H1 (cell line): ENCODE data around the gene ZBTB24. TPM values are rescaled to one million over a fixed set of nuclear protein-coding genes. Genes with fewer than 3 reads are reported as not detected.

Source experiments
- CTCF ChIA-PET: fragments of 300-600 bp; sonication (Branson Sonifier 250); formaldehyde crosslinking; loops from one replicate; lab custom pipeline; 2021; ENCODE audit not compliant: partially characterized antibody; lab: Charles Lee
- POLR2A ChIA-PET: fragments of 300-600 bp; sonication (Branson Sonifier 250); formaldehyde crosslinking; loops from one replicate; lab custom pipeline; 2021; ENCODE audit warnings: inconsistent platforms; ENCODE audit not compliant: partially characterized antibody; lab: Charles Lee
- DNase-seq, 2 experiments: peaks; one replicate each; pipeline versions ENCODE4 v3.0.0 to v3.0.0-alpha.2; 2010 to 2022; ENCODE audit warnings: low spot score in 2 of 2, low read depth in 1 of 2, mixed read lengths in 1 of 2
- FAIRE-seq: peaks from 2 replicates; lab custom pipeline; 2011; peaks lifted over from hg19 to GRCh38; lab: Jason Lieb, UNC
- H2AFZ ChIP-seq: 2 replicates; pipeline ENCODE4 v1.8.1; 2012; ENCODE audit warnings: low read length, inconsistent platforms
- H2AK5ac ChIP-seq: 2 replicates; pipeline ENCODE4 v1.6.1; 2013; ENCODE audit warnings: low read depth, low read length
- H2BK120ac ChIP-seq: replicated peaks from 2 replicates; pipeline ENCODE3; 2013; ENCODE audit warnings: low read depth, low read length, inconsistent platforms
- H2BK12ac ChIP-seq: 2 replicates; pipeline ENCODE4 v1.6.1; 2013; ENCODE audit warnings: low read depth, low read length
- H2BK15ac ChIP-seq: 2 replicates; pipeline ENCODE4 v1.6.1; 2013; ENCODE audit warnings: low read length
- H2BK20ac ChIP-seq: 2 replicates; pipeline ENCODE4 v1.6.1; 2013; ENCODE audit warnings: low read length
- H2BK5ac ChIP-seq: 2 replicates; pipeline ENCODE4 v1.6.1; 2013; ENCODE audit warnings: low read depth, low read length
- H3K14ac ChIP-seq: 2 replicates; pipeline ENCODE4 v1.6.1; 2013; ENCODE audit warnings: inconsistent platforms; ENCODE audit not compliant: insufficient read length
- H3K18ac ChIP-seq: 2 replicates; pipeline ENCODE4 v1.6.1; 2013; ENCODE audit warnings: low read length; ENCODE audit errors: extremely low read depth
- H3K23ac ChIP-seq: 2 replicates; pipeline ENCODE4 v1.6.1; 2013; ENCODE audit warnings: inconsistent platforms; ENCODE audit not compliant: insufficient read length
- H3K23me2 ChIP-seq: 2 replicates; pipeline ENCODE4 v1.6.1; 2013; ENCODE audit warnings: low read depth, low read length
- H3K27ac ChIP-seq: 2 replicates; pipeline ENCODE4 v1.6.1; 2011; ENCODE audit warnings: low read depth, low read length, inconsistent platforms
- H3K27me3 ChIP-seq, 4 experiments: replicated peaks in 1 of 4; 1 replicate in 1 of 4; 2 replicates in 3 of 4; pipeline versions ENCODE4 v1.6.1 to v1.8.1; 2011 to 2013; ENCODE audit warnings: low read length in 3 of 4, mild to moderate bottlenecking in 3 of 4, inconsistent platforms in 2 of 4, mixed read lengths in 2 of 4, moderate library complexity in 1 of 4; ENCODE audit not compliant: control insufficient read depth in 3 of 4, insufficient read depth in 3 of 4; ENCODE audit errors: extremely low read depth in 1 of 4
- H3K36me3 ChIP-seq, 4 experiments: 2 replicates each; pipeline versions ENCODE4 v1.6.1 to v1.8.1; 2011 to 2013; ENCODE audit warnings: mild to moderate bottlenecking in 4 of 4, low read length in 3 of 4, moderate library complexity in 2 of 4, control low read depth in 1 of 4, inconsistent platforms in 1 of 4; ENCODE audit not compliant: insufficient read depth in 4 of 4, control insufficient read depth in 2 of 4
- H3K4ac ChIP-seq: replicated peaks from 2 replicates; pipeline ENCODE3; 2013; ENCODE audit warnings: low read length, low read depth, mixed read lengths, inconsistent platforms; ENCODE audit not compliant: insufficient read length
- H3K4me1 ChIP-seq, 4 experiments: replicated peaks in 1 of 4; 1 replicate in 1 of 4; 2 replicates in 3 of 4; pipeline versions ENCODE4 v1.6.1 to v1.8.1; 2011 to 2013; ENCODE audit warnings: low read length in 3 of 4, inconsistent platforms in 2 of 4, mixed read lengths in 1 of 4; ENCODE audit not compliant: insufficient read depth in 4 of 4, control insufficient read depth in 3 of 4
- H3K4me2 ChIP-seq, 2 experiments: 2 replicates each; pipeline versions ENCODE4 v1.6.1 to v1.8.1; 2011 to 2013; ENCODE audit warnings: low read depth in 2 of 2, low read length in 2 of 2, control low read depth in 1 of 2, inconsistent platforms in 1 of 2, mild to moderate bottlenecking in 1 of 2; ENCODE audit not compliant: insufficient read depth in 1 of 2
- H3K4me3 ChIP-seq, 4 experiments: fragments of 200-600, 300-600 bp in 1 of 4; sonication (generic), shearing (Covaris generic), sonication (Bioruptor Twin) in 1 of 4; 2 replicates each; pipeline versions ENCODE4 v1.5.1 to v1.8.1; 2011 to 2016; ENCODE audit warnings: low read length in 4 of 4, low read depth in 3 of 4, control low read depth in 2 of 4, inconsistent platforms in 2 of 4, mild to moderate bottlenecking in 2 of 4, mixed read lengths in 1 of 4, moderate library complexity in 1 of 4; ENCODE audit not compliant: insufficient read depth in 2 of 4; ENCODE audit errors: extremely low read depth in 1 of 4
- H3K56ac ChIP-seq: replicated peaks from 2 replicates; pipeline ENCODE3; 2013; ENCODE audit warnings: low read depth, mild to moderate bottlenecking, mixed read lengths, low read length, inconsistent platforms; ENCODE audit not compliant: insufficient read length
- H3K79me1 ChIP-seq: 2 replicates; pipeline ENCODE4 v1.6.1; 2013; ENCODE audit warnings: low read depth, low read length, control low read depth
- H3K79me2 ChIP-seq, 2 experiments: 2 replicates each; pipeline versions ENCODE4 v1.6.1 to v1.8.1; 2012 to 2013; ENCODE audit warnings: low read length in 2 of 2, mild to moderate bottlenecking in 2 of 2, inconsistent platforms in 1 of 2; ENCODE audit not compliant: insufficient read depth in 2 of 2, control insufficient read depth in 1 of 2
- H3K9ac ChIP-seq, 4 experiments: replicated peaks in 1 of 4; 1 replicate in 1 of 4; 2 replicates in 3 of 4; pipeline versions ENCODE4 v1.6.1 to v1.8.1; 2011 to 2013; ENCODE audit warnings: low read depth in 3 of 4, low read length in 3 of 4, control low read depth in 2 of 4, mild to moderate bottlenecking in 2 of 4, moderate library complexity in 2 of 4, inconsistent platforms in 1 of 4; ENCODE audit errors: extremely low read depth in 1 of 4
- H3K9me3 ChIP-seq, 2 experiments: 2 replicates each; pipeline versions ENCODE4 v1.6.1 to v1.8.1; 2012 to 2013; ENCODE audit warnings: mild to moderate bottlenecking in 2 of 2, moderate library complexity in 2 of 2, control low read depth in 1 of 2, inconsistent platforms in 1 of 2, low read depth in 1 of 2, low read length in 1 of 2, mixed read lengths in 1 of 2; ENCODE audit not compliant: insufficient read depth in 2 of 2
- H4K20me1 ChIP-seq, 2 experiments: replicated peaks in 1 of 2; 2 replicates each; pipeline versions ENCODE3 to v1.8.1; 2011 to 2013; ENCODE audit warnings: inconsistent platforms in 2 of 2, low read length in 2 of 2, mild to moderate bottlenecking in 1 of 2; ENCODE audit not compliant: insufficient read depth in 2 of 2, control insufficient read depth in 1 of 2
- H4K5ac ChIP-seq: 2 replicates; pipeline ENCODE4 v1.6.1; 2013; ENCODE audit warnings: low read length, low read depth, mixed read lengths, inconsistent platforms; ENCODE audit not compliant: insufficient read length
- H4K8ac ChIP-seq: 2 replicates; pipeline ENCODE4 v1.8.0; 2013; ENCODE audit warnings: mild to moderate bottlenecking, moderate library complexity, low read length, inconsistent platforms; ENCODE audit not compliant: insufficient read depth; ENCODE audit errors: extremely low read depth
- H4K91ac ChIP-seq: replicated peaks from 2 replicates; pipeline ENCODE3; 2013; ENCODE audit warnings: low read length, mixed read lengths, inconsistent platforms; ENCODE audit not compliant: insufficient read length
- ASH2L ChIP-seq: fragments of 200-600, 300-600 bp; sonication (generic); IDR thresholded peaks from one replicate; pipeline ENCODE4 v1.7.1; 2017; ENCODE audit warnings: low read length
- ATF2 ChIP-seq: IDR thresholded peaks from 2 replicates; pipeline ENCODE4 v1.6.1; 2012; ENCODE audit warnings: low read length, inconsistent platforms
- BRCA1 ChIP-seq: IDR thresholded peaks from 2 replicates; pipeline ENCODE4 v1.6.1; 2012; ENCODE audit warnings: low read depth, low read length, improper control_type of control experiment
- EP300 ChIP-seq, 2 experiments: IDR thresholded peaks; 1 replicate in 1 of 2; 2 replicates in 1 of 2; pipeline ENCODE4 v1.6.1; 2011 to 2012; ENCODE audit warnings: low read depth in 2 of 2, low read length in 2 of 2, mild to moderate bottlenecking in 2 of 2, borderline replicate concordance in 1 of 2, inconsistent platforms in 1 of 2, moderate library complexity in 1 of 2
- FOSL1 ChIP-seq: IDR thresholded peaks from 2 replicates; pipeline ENCODE4 v1.6.1; 2011; ENCODE audit warnings: mild to moderate bottlenecking, low read depth, low read length, moderate library complexity; ENCODE audit not compliant: insufficient read depth
- KDM4A ChIP-seq: IDR thresholded peaks from one replicate; pipeline ENCODE4 v1.7.1; 2012; ENCODE audit warnings: low read depth, mild to moderate bottlenecking, moderate library complexity, low read length, inconsistent platforms; ENCODE audit not compliant: severe bottlenecking
- NANOG ChIP-seq: IDR thresholded peaks from 2 replicates; pipeline ENCODE4 v1.6.1; 2011; ENCODE audit warnings: low read length, low read depth, mild to moderate bottlenecking, inconsistent platforms; ENCODE audit not compliant: insufficient read depth, poor library complexity, severe bottlenecking
- RXRA ChIP-seq: IDR thresholded peaks from 2 replicates; pipeline ENCODE4 v1.6.1; 2011; ENCODE audit warnings: low read depth, mild to moderate bottlenecking, low read length, moderate library complexity; ENCODE audit not compliant: insufficient read depth
- SP4 ChIP-seq: IDR thresholded peaks from 2 replicates; pipeline ENCODE4 v1.6.1; 2012; ENCODE audit warnings: low read length, inconsistent platforms
- TEAD4 ChIP-seq: IDR thresholded peaks from 2 replicates; pipeline ENCODE4 v1.6.1; 2012; ENCODE audit warnings: low read depth, low read length, inconsistent platforms, mixed read lengths
- WGBS, 2 experiments: shearing (Covaris generic) in 1 of 2; methylation state at CpG; one replicate each; pipeline versions ENCODE4 v1.1.6 to v1.1.7; 2013 to 2015; ENCODE audit warnings: low lambda C conversion rate in 2 of 2, mixed read lengths in 2 of 2, inconsistent platforms in 1 of 2, low coverage in 1 of 2, missing lambda C conversion rate in 1 of 2; ENCODE audit not compliant: insufficient replicate concordance in 2 of 2, insufficient coverage in 1 of 2, insufficient read length in 1 of 2; ENCODE audit errors: extremely low coverage in 1 of 2, missing lambda C conversion rate in 1 of 2; 5-methylcytosine and 5-hydroxymethylcytosine counted together
- polyA plus RNA-seq, 7 experiments: library from polyadenylated mRNA; depleted of rRNA in 3 of 7; stranded (reverse) in 5 of 7; unstranded in 2 of 7; fragments of >200 nt in 5 of 7; fragments of 200-250 nt in 2 of 7; gene quantifications; 1 replicate in 5 of 7; 2 replicates in 1 of 7; 4 replicates in 1 of 7; pipeline versions ENCODE4 v1.2.1 to v1.2.3, GENCODE V29; 2011 to 2013; ENCODE audit warnings: missing spikeins in 2 of 7, mixed read lengths in 2 of 7
- total RNA-seq: library from RNA; stranded (reverse); fragmentation: NEBNext Ultra II Directional; extraction: Animal tissue kit (Norgen Biotek cat#: 25700); gene quantifications from 2 replicates; pipeline ENCODE4 v1.2.1, GENCODE V29; 2021
- TF ChIP-seq, protein P1 (sequence below): IDR thresholded peaks from 2 replicates; pipeline ENCODE4 v1.6.1; 2012; ENCODE audit warnings: inconsistent platforms

ZBTB24 gene
- total and polyA plus RNA-seq, 2 of the 8 experiments (the other 6 are each of a cell fraction or from before 2014, with no cell fraction given): 7.5 to 21.0 TPM

DNA sequence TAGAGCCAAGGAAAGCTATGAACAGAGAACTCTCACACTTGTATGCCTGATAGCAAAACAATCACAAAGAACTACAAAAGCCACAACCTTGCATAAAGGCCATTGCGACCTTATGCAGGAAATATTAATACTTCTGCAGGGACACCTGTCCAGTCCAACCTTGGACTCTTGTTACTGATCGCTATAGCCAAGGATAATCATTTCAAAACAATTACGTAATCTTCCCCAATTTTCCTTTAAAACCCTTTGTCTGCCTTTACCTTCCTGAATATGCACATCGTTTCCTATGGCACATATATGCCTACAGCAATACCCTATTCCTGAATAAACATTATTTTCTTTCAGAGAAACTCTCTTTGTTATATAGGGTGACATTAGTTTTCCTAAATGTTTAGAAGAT is 65.4 kb downstream of the ZBTB24 start:
- no peak overlapping the region for H4K91ac ChIP-seq
- H3K27me3 ChIP-seq: no peaks in the 10 kb centered on the region
- CTCF ChIA-PET: no interaction called here
- H3K9ac ChIP-seq: no peak overlapping the region
- FAIRE-seq (no peak), DNase-seq (no peak)
- no peak overlapping the region for H2AFZ ChIP-seq
- H3K9me3 ChIP-seq: no peaks in the 10 kb centered on the region
- no peak overlapping the region for H3K4me3 ChIP-seq
- no peak overlapping the region for H3K4me2 ChIP-seq
- no peak overlapping the region for H4K5ac ChIP-seq
- no peak overlapping the region for H2BK5ac ChIP-seq
- no peak overlapping the region for H2AK5ac ChIP-seq
- H3K23ac ChIP-seq: no peak overlapping the region
- H2BK20ac ChIP-seq: no peak overlapping the region
- H3K4me1 ChIP-seq: peaks cover 0 to 3% (median 0%) of the 10 kb centered on the region in 4 experiments; a peak in 1 of 7 replicates
- no peak overlapping the region for H2BK120ac ChIP-seq
- no peaks in the 10 kb centered on the region for H3K79me1 ChIP-seq
- POLR2A ChIA-PET: no interaction called here
- no peak overlapping the region for H3K56ac ChIP-seq
- no peaks in the 10 kb centered on the region for H3K79me2 ChIP-seq
- H3K18ac ChIP-seq: no peak overlapping the region
- H3K4ac ChIP-seq: no peak overlapping the region
- no peaks in the 10 kb centered on the region for H4K20me1 ChIP-seq
- H3K14ac ChIP-seq: no peak overlapping the region
- H2BK12ac ChIP-seq: no peak overlapping the region
- 91% methylated on average over 4 of the region's 4 CpGs; no CpG with 5 or more reads in 1 of the 2 experiments for WGBS, 2 experiments
- no peak overlapping the region for H4K8ac ChIP-seq
- no peaks in the 10 kb centered on the region for H3K36me3 ChIP-seq
- H3K27ac ChIP-seq: no peak overlapping the region
- H3K23me2 ChIP-seq: no peaks in the 10 kb centered on the region
- no peak overlapping the region for H2BK15ac ChIP-seq
- TF ChIP-seq EP300 (IDR thresholded peaks at IDR 0.05; ENCODE audit: borderline replicate concordance in 1 of 2, low read depth in 2 of 2, low read length in 2 of 2): no peak
- TF ChIP-seq KDM4A: no peak
- TF ChIP-seq ATF2: no peak
- no peak for TF ChIP-seq TEAD4
- TF ChIP-seq, protein P1, sequence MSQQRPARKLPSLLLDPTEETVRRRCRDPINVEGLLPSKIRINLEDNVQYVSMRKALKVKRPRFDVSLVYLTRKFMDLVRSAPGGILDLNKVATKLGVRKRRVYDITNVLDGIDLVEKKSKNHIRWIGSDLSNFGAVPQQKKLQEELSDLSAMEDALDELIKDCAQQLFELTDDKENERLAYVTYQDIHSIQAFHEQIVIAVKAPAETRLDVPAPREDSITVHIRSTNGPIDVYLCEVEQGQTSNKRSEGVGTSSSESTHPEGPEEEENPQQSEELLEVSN: no peak
- TF ChIP-seq SP4: no peak
- no peak for TF ChIP-seq ASH2L
- TF ChIP-seq FOSL1: no peak
- no peak for TF ChIP-seq BRCA1
- TF ChIP-seq RXRA: no peak
- no peak for TF ChIP-seq NANOG
